Activated B cell treated with CpG ODN at 0.5 μM for 24 hours (primary cell): ENCODE measurements around the gene ZNF768. TPM values are rescaled to one million over a fixed set of nuclear protein-coding genes. Genes with fewer than 3 reads are reported as not detected.
A peak's percentile ranks its signal among the peaks of the same experiment; 100 is the strongest.

Experiments
- ATAC-seq: fragments of 200-7000 bp; cut with Tn5 transposase; one replicate; pipeline ENCODE4 v1.10.0; 2021; ENCODE audit warnings: low read depth, mild to moderate bottlenecking, moderate library complexity
- CTCF ChIA-PET: fragments of 350-600 bp; sonication (Branson Sonifier 250); formaldehyde crosslinking; loops from one replicate; lab custom pipeline; 2021; ENCODE audit warnings: antibody characterized with exemption; lab: Charles Lee
- POLR2A ChIA-PET: fragments of 350-600 bp; sonication (Branson Sonifier 250); formaldehyde crosslinking; loops from one replicate; lab custom pipeline; 2021; ENCODE audit warnings: antibody characterized with exemption; lab: Charles Lee
- DNase-seq: peaks from one replicate; pipeline ENCODE4 v3.0.0; 2022
- H3K27ac Mint-ChIP-seq: one replicate; pipeline ENCODE4 v1.8.0; 2020; ENCODE audit warnings: mixed read lengths
- H3K27me3 Mint-ChIP-seq: one replicate; pipeline ENCODE4 v1.8.0; 2021; ENCODE audit warnings: mixed read lengths
- H3K36me3 Mint-ChIP-seq: one replicate; pipeline ENCODE4 v1.8.0; 2021; ENCODE audit warnings: low read depth, mixed read lengths
- H3K4me1 Mint-ChIP-seq: one replicate; pipeline ENCODE4 v1.8.0; 2021; ENCODE audit warnings: mixed read lengths
- H3K4me3 Mint-ChIP-seq: one replicate; pipeline ENCODE4 v1.8.0; 2020; ENCODE audit warnings: mild to moderate bottlenecking, mixed read lengths
- H3K9me3 Mint-ChIP-seq: one replicate; pipeline ENCODE4 v1.8.0; 2020; ENCODE audit warnings: mixed read lengths
- CTCF ChIP-seq: fragments of 200-600 bp; IDR thresholded peaks from one replicate; pipeline ENCODE4 v1.8.0; 2022; ENCODE audit warnings: antibody characterized with exemption, mild to moderate bottlenecking
- intact Hi-C: fragments of 100-400 bp; cut with micrococcal nuclease; formaldehyde crosslinking; loops from one replicate; pipeline ENCODE4 v1.15.1; 2024
- total RNA-seq: library from RNA; stranded (reverse); gene quantifications from 2 replicates; pipeline ENCODE4 v1.2.3, GENCODE V29; 2022

Gene ZNF768
- total RNA-seq, 1 donor from 2014 or later: 30.7 TPM

GRCh38 chr16:30569746-30570635 is 43.6 kb upstream of the ZNF768 start:
- Mint-ChIP-seq H3K9me3 (no peaks in the 10 kb centered on the region), H3K4me3 (no peak overlapping the region), H3K4me1 (peaks cover 41% of the 10 kb centered on the region), H3K27ac (peak overlapping the region; percentile 16), H3K27me3 (no peaks in the 10 kb centered on the region), H3K36me3 (no peaks in the 10 kb centered on the region)
- TF ChIP-seq CTCF: no peak
- intact Hi-C loops: no loop called here
- no peak for DNase-seq
- no peak for ATAC-seq
- POLR2A ChIA-PET: interaction anchor here (1.5 to 2.9 kb wide), 11 partner anchors 11 to 178 kb away, joined by 3 to 152 read pairs (median 14); partner anchors contain the start of genes DCTPP1, FBRS, ITGAL and PHKG2
- CTCF ChIA-PET: interaction anchor here (2.8 kb wide), 1 partner anchor 140 kb away, joined by 13 read pairs; the partner anchor contains the start of gene DCTPP1

- no peak for DNase-seq
- Mint-ChIP-seq H3K9me3 (no peaks in the 10 kb centered on the region), H3K4me3 (no peak overlapping the region), H3K27me3 (no peaks in the 10 kb centered on the region), H3K4me1 (peaks cover 39% of the 10 kb centered on the region), H3K36me3 (no peaks in the 10 kb centered on the region), H3K27ac (peak overlapping the region; percentile 24)
- no peak for TF ChIP-seq CTCF
- intact Hi-C loops: no loop called here
- ChIA-PET POLR2A (interaction anchor here (0.6 to 2.1 kb wide), 4 partner anchors 29 to 89 kb away, joined by 5 to 22 read pairs (median 7); partner anchors contain the start of gene ZNF747), CTCF (no interaction called here)
- ATAC-seq: no peak
Observed at GRCh38 chr16:30569281-30569680, 42.9 kb upstream of the ZNF768 start.

- no peaks in the 10 kb centered on the region for H3K27me3 Mint-ChIP-seq
- ChIA-PET CTCF (interaction anchor here (0.6 to 1.2 kb wide), 2 partner anchors 30 to 61 kb away, joined by 3 to 5 read pairs; no protein-coding TSS in a partner anchor), POLR2A (interaction anchor here (0.6 to 2.2 kb wide), 12 partner anchors 10 to 1457 kb away, joined by 3 to 37 read pairs (median 5); partner anchors contain the start of genes DCTPP1, ZNF747, ZNF764 and ZNF785)
- H3K9me3 Mint-ChIP-seq: no peaks in the 10 kb centered on the region
- no peak for TF ChIP-seq CTCF
- peak overlapping the region; percentile 75 for H3K4me3 Mint-ChIP-seq
- H3K4me1 Mint-ChIP-seq: peaks cover 39% of the 10 kb centered on the region
- DNase-seq (no peak), ATAC-seq (peak; percentile 8)
- intact Hi-C loops: no loop called here
- peak overlapping the region; percentile 92 for H3K27ac Mint-ChIP-seq
- H3K36me3 Mint-ChIP-seq: no peaks in the 10 kb centered on the region
Observed at GRCh38 chr16:30567991-30568638, 41.7 kb upstream of the ZNF768 start.

- peaks cover 39% of the 10 kb centered on the region for H3K4me1 Mint-ChIP-seq
Observed at GRCh38 chr16:30567160-30567990, 41.0 kb upstream of the ZNF768 start.

More at GRCh38 chr16:30567160-30567990, 41.0 kb upstream of the ZNF768 start:
- DNase-seq (no peak), ATAC-seq (no peak)
- Mint-ChIP-seq H3K9me3 (no peaks in the 10 kb centered on the region), H3K27me3 (no peaks in the 10 kb centered on the region), H3K4me3 (peak overlapping the region; percentile 75), H3K36me3 (no peaks in the 10 kb centered on the region), H3K27ac (peak overlapping the region; percentile 92)
- no peak for TF ChIP-seq CTCF
- intact Hi-C loops: no loop called here
- POLR2A ChIA-PET: interaction anchor here (1.9 to 2.2 kb wide), 3 partner anchors 9 to 33 kb away, joined by 7 to 37 read pairs (median 22); partner anchors contain the start of genes ZNF747, ZNF764 and ZNF785
- CTCF ChIA-PET: interaction anchor here (1.1 to 1.2 kb wide), 2 partner anchors 31 to 32 kb away, joined by 3 to 5 read pairs; no protein-coding TSS in a partner anchor
